Activated B cell treated with CpG ODN at 0.5 μM for 24 hours (primary cell): ENCODE measurements around the gene SNTB2. TPM values are rescaled to one million over a fixed set of nuclear protein-coding genes. Genes with fewer than 3 reads are reported as not detected.

Experiments
- ATAC-seq: fragments of 200-7000 bp; cut with Tn5 transposase; one replicate; pipeline ENCODE4 v1.10.0; 2021; ENCODE audit warnings: low read depth, mild to moderate bottlenecking, moderate library complexity
- CTCF ChIA-PET: fragments of 350-600 bp; sonication (Branson Sonifier 250); formaldehyde crosslinking; loops from one replicate; lab custom pipeline; 2021; ENCODE audit warnings: antibody characterized with exemption; lab: Charles Lee
- POLR2A ChIA-PET: fragments of 350-600 bp; sonication (Branson Sonifier 250); formaldehyde crosslinking; loops from one replicate; lab custom pipeline; 2021; ENCODE audit warnings: antibody characterized with exemption; lab: Charles Lee
- DNase-seq: peaks from one replicate; pipeline ENCODE4 v3.0.0; 2022
- H3K27ac Mint-ChIP-seq: one replicate; pipeline ENCODE4 v1.8.0; 2020; ENCODE audit warnings: mixed read lengths
- H3K27me3 Mint-ChIP-seq: one replicate; pipeline ENCODE4 v1.8.0; 2021; ENCODE audit warnings: mixed read lengths
- H3K36me3 Mint-ChIP-seq: one replicate; pipeline ENCODE4 v1.8.0; 2021; ENCODE audit warnings: low read depth, mixed read lengths
- H3K4me1 Mint-ChIP-seq: one replicate; pipeline ENCODE4 v1.8.0; 2021; ENCODE audit warnings: mixed read lengths
- H3K4me3 Mint-ChIP-seq: one replicate; pipeline ENCODE4 v1.8.0; 2020; ENCODE audit warnings: mild to moderate bottlenecking, mixed read lengths
- H3K9me3 Mint-ChIP-seq: one replicate; pipeline ENCODE4 v1.8.0; 2020; ENCODE audit warnings: mixed read lengths
- CTCF ChIP-seq: fragments of 200-600 bp; IDR thresholded peaks from one replicate; pipeline ENCODE4 v1.8.0; 2022; ENCODE audit warnings: antibody characterized with exemption, mild to moderate bottlenecking
- intact Hi-C: fragments of 100-400 bp; cut with micrococcal nuclease; formaldehyde crosslinking; loops from one replicate; pipeline ENCODE4 v1.15.1; 2024
- total RNA-seq: library from RNA; stranded (reverse); gene quantifications from 2 replicates; pipeline ENCODE4 v1.2.3, GENCODE V29; 2022

The SNTB2 gene
- total RNA-seq, 1 donor from 2014 or later: 7.7 TPM

- POLR2A ChIA-PET: no interaction called here
- no peaks in the 10 kb centered on the region for H3K36me3 Mint-ChIP-seq
- intact Hi-C loops: loop anchor here (10.0 kb wide), 1 partner anchor 545 kb away; the partner anchor contains the start of gene NQO1
Observed at GRCh38 chr16:69179328-69180010, 7.5 kb upstream of the SNTB2 start.

GRCh38 chr16:69180011-69180338 is 7.0 kb upstream of the SNTB2 start:
- ChIA-PET POLR2A (no interaction called here), CTCF (no interaction called here)
- Mint-ChIP-seq H3K4me1 (no peaks in the 10 kb centered on the region), H3K36me3 (no peaks in the 10 kb centered on the region), H3K4me3 (no peak overlapping the region), H3K27ac (no peak overlapping the region), H3K27me3 (no peaks in the 10 kb centered on the region), H3K9me3 (no peaks in the 10 kb centered on the region)
- no peak for TF ChIP-seq CTCF
- intact Hi-C loops: loop anchor here (10.0 kb wide), 1 partner anchor 545 kb away; the partner anchor contains the start of gene NQO1
- ATAC-seq: no peak
- no peak for DNase-seq

More at GRCh38 chr16:69179328-69180010, 7.5 kb upstream of the SNTB2 start:
- no peaks in the 10 kb centered on the region for H3K4me1 Mint-ChIP-seq
- TF ChIP-seq CTCF: no peak
- ATAC-seq (no peak), DNase-seq (no peak)
- H3K9me3 Mint-ChIP-seq: no peaks in the 10 kb centered on the region
- H3K27ac Mint-ChIP-seq: no peak overlapping the region
- CTCF ChIA-PET: no interaction called here
- H3K27me3 Mint-ChIP-seq: no peaks in the 10 kb centered on the region
- H3K4me3 Mint-ChIP-seq: no peak overlapping the region

GRCh38 chr16:69182730-69183416 is 4.1 kb upstream of the SNTB2 start:
- ChIA-PET CTCF (no interaction called here), POLR2A (no interaction called here)
- H3K27ac Mint-ChIP-seq: no peak overlapping the region
- DNase-seq (no peak), ATAC-seq (no peak)
- no peak overlapping the region for H3K4me3 Mint-ChIP-seq
- H3K9me3 Mint-ChIP-seq: no peaks in the 10 kb centered on the region
- H3K4me1 Mint-ChIP-seq: peaks cover 15% of the 10 kb centered on the region
- TF ChIP-seq CTCF: no peak
- no peaks in the 10 kb centered on the region for H3K27me3 Mint-ChIP-seq
- H3K36me3 Mint-ChIP-seq: peaks cover 5% of the 10 kb centered on the region
- intact Hi-C loops: loop anchor here (10.0 kb wide), 1 partner anchor 542 kb away; the partner anchor contains the start of gene NQO1

GRCh38 chr16:69187446-69188235 is 677 bp downstream of the SNTB2 start:
- Mint-ChIP-seq H3K27me3 (no peaks in the 10 kb centered on the region), H3K4me1 (peaks cover 35% of the 10 kb centered on the region), H3K4me3 (peak overlapping the region; percentile 89), H3K27ac (peak overlapping the region; percentile 83), H3K9me3 (no peaks in the 10 kb centered on the region), H3K36me3 (peaks cover 5% of the 10 kb centered on the region)
- intact Hi-C loops: loop anchor here (1.0 to 10.0 kb wide), 6 partner anchors 15 to 900 kb away; partner anchors contain the start of genes CHTF8, NQO1, UTP4 and VPS4A
- DNase-seq (peak; percentile 58), ATAC-seq (peak; percentile 30)
- TF ChIP-seq CTCF: no peak
- CTCF ChIA-PET: interaction anchor here (0.6 to 1.8 kb wide), 3 partner anchors 32 to 38 kb away, joined by 3 to 7 read pairs (median 6); no protein-coding TSS in a partner anchor
- POLR2A ChIA-PET: interaction anchor here (0.7 to 2.8 kb wide), 13 partner anchors 8 to 951 kb away, joined by 3 to 20 read pairs (median 4); partner anchors contain the start of genes CHTF8, TANGO6 and UTP4
